A204.1 (cell line): Measurements from ENCODE around the gene GRM4.
"Not testable (repeated sequence)": the region's sequence is repeated elsewhere in the genome, so short reads cannot be mapped to it uniquely, and the experiment has no call there.

Source experiments
- FAIRE-seq: peaks from 2 replicates; lab custom pipeline; 2012; peaks lifted over from hg19 to GRCh38; lab: Jason Lieb, UNC

The GRM4 gene

DNA sequence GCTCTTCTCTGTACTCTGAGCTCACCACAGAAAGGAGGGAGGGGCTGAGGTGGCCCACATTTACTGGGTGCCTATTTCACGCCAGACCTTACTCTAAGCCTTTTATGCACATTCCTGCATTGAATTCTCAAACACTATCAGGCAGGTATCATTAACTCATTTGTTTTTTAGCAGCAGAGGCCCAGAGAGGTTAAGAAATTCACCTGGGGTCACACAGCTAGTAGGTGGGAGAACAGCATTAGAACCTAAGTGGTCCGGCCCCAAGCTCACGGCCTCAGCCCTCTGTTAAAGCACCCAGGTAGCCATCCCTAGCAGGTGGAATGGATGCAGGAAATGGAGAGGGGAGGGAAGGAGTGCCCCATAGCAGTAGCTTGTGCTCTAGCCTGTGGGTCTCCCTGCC is 84.5 kb downstream of the GRM4 start:
- FAIRE-seq, result no peak

DNA sequence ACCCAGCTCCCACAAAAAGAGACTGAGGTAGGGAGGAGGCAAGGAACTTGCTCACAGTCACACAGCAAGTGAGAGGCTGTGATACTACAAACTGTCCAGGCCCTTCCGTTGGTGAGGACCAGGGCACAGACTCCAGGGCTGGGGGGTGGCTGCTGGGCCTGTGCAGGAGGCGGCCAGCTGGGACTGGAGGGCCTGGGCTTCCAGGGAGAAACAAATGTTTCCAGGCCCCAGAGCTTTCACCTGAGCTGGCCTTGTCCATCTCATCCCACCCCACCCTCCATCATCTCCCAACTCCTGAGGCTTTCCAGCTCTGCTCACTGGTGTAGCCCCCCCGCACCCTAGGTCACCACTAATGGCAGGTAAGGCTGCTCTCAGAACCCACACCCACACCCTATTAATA is 86.0 kb downstream of the GRM4 start:
- FAIRE-seq, result no peak

DNA sequence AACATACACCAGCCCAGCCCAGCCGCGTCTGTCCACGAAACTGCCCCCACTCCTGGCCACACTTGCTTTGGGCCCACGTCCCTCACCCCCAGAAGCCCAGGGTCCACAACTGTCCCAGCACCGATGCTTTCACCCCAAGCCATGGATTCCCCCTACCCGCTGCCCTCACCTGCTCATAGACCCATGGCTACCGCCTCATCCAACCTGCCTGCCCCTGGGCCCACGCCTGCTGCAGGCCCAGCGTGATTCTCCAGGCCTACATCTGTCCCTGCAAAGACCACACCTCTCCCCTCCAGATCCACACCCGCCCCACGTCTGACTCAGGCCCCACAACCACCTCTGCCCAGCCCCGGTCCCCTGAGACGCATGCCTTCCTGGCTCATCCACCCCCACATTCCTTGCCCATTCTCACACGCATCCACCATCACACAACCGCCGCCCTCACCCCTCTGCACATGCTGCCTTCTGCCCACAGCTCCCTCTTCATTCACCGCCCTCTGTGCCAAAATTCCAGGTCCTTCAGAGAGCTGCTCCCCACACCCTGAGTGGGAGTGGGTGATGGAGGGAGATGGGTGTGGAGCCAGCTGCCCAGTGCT is 86.7 kb downstream of the GRM4 start:
- no peak for FAIRE-seq

DNA sequence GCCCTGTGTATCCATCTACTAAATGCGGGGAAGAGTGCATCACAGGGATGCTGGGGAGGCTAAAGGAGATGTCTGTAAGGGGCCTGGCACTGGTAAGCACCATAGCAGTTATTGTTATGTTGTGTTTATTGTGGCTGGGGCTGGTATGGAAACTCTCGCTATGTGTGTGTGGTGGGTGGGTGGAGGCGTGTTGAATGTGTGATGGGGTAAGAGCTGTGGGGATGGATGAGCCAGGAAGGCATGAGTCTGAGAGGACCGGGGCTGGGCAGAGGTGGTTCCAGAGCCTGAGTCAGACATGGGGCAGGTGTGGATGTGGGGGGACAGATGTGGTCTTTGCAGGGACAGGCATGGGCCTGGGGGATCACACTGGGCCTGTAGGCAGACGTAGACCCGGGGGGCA is 88.1 kb downstream of the GRM4 start:
- FAIRE-seq, result no peak

DNA sequence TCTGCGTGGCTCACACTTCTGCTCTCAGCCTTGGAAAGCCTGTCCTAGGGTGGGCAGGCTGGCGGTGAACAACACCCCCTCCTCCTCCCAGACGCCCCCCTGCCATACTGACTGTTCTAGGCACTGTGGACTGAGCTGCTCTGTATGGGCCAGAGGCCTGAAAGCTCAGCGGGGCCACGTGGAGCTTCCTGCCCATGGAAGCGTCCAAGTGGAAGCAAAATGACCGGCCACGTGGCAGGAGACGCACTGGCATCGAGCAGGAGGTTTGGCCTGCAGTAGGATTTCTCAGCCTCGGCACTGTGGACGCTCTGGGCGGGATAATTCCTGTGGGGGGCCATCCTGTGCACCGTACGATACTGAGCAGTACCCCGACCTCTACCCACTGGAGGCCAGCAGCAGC is 88.7 kb downstream of the GRM4 start:
- FAIRE-seq, result no peak

DNA sequence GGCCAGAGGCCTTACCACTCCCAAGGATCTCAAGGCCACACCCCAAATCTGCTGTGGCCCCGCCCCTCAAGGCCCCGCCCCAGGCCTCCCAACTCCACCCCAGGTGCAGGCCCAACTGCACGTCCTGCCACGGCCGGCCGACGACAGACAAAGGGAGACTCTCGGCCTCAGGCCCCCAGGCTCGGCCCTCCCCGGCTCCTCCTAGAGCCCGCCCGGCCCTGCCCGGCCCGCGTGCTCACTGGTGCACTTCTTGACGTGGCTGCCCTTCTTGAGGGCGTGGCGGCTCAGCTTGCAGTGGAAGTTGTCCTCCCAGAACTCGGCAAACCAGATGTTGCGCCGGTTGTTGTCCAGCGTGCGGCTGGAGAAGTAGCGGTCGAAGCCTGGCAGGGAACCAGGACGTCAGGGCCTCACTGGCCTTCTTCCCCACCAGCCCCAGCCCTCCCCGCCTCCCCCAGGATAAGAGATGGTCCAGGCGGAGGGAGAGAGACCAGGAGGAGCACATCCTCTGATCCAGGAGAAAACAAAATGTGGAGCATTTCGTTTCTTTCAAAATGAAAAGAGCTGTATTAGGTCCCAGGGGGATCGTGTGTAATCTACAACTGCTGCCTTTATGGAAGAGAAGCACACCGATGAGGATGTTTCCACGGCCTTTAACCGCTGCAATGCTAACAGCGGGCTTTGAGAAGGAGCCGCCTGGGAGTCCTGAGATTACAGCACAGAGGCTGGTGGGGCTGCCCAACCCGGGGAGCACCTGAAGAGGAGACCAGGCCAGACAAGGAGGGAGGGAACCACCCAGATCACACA is 89.4 kb downstream of the GRM4 start:
- no peak for FAIRE-seq

DNA sequence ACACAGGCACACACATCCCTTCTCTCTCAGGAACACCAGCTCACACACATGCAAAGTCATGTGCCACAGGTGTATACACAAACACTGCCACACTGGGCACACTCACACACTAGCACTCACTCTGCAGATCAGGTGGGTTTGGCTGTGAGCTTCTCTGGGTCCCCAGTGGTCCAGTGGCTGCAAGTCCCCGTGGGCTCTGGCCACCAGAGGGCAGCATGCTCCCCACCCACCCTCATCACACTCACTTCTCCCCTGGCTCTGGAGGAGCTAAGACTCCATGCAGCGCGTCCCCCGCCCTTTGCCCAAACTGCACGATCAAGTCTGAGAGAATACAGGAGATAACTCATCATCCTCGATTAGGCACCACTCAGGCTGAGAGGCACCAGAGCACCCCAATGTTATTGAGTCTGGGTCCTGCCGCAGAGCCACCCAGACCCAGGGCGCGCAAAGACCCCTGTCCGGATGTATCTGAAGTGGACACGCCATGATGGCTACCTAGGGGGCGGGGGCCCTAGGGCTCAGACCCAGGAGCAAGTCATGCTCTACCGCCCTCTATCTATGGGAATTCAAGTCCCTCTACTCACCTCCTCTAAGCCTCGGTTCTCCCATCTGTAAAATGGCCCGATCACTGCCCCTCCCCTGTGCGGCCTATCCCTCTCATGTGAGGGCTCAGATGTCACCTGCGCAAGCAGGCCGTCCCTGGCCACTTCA is 90.5 kb downstream of the GRM4 start:
- no peak for FAIRE-seq

DNA sequence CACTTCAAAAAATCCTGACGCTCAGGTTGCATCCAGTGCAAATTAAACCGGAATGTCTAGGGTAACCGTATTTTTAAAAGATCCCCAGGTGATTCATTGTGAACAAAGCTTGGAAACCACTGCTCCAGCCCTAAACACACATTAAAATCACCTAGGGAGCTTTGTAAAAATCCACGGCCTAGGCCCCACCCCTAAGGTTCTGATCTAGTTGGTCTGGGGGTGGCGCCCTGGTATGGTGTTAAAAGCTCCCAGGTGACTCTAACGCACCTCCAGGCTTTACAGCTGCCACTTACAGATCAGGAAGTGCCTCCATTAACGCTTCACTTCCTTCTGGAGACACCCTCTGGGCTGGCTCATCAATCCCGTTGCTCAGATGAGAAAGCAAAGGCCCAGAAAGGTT is 92.2 kb downstream of the GRM4 start:
- FAIRE-seq, result no peak

DNA sequence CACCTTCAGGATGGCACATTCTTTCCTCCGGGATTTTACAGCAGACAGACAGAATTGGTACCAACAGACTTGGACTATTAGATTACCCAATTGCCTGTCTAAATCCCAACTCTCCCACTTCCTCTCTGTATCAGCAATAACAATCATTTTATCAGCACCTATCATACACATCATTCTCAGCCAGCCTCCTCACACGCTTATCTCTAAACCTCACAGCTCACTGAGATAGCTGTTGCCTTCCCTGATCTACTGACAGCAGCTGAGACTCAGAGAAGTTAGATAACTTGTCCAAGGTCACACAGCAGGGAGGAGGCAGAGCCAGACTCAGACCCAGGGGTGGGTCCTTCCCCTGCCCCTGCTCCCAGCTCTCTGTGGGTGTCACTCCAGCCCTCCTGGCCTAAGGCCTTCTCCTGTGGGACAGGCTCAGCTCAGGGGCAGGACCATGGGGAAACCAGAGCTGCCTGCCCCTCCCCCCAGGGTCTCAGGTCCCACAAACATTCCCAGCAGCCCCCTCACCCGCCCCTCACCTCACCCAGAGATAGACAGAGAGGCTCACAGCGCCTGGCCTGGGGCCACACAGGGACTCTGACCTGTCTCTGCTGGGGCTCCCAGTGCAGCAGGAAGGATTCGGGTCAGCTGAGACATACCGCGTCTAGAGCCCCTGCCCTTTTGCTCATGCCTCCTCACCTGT is 92.8 kb downstream of the GRM4 start:
- FAIRE-seq, result no peak

DNA sequence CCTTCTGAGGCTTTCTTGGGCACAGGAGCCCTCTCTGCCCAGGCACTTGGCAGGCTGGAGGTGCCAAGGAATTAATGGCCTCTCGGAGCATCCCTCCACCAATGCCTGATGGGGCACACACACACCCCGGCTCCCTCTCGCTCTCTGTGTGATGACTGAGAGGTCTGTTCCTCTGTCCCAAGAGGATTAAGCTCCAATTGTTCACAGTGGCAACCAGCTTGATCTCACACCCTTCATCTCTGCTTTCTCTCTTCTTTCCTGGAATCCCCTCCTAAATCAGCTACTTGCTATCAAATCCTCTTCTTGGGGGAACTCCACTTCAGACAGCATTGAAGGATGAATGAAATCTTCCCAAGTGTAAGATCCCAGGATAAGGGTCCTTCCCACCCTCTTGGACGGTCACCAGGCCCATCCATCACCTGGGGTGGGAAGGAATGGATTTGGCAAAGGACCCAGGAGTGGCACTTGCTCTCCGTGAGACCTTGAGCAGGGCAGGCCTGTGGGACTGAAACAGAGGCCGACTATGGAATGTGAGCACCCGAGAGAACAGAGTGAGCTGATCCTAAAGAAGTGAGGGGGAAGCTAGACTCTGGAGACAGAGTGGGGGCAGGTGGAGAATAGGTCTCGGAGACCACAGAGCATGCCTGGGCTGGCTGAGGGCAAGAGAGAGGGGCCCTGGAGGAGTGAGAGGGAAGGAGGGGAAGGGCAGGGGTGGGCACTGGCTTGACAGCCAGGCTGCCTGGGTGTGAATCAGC is 93.6 kb downstream of the GRM4 start:
- FAIRE-seq, result no peak

DNA sequence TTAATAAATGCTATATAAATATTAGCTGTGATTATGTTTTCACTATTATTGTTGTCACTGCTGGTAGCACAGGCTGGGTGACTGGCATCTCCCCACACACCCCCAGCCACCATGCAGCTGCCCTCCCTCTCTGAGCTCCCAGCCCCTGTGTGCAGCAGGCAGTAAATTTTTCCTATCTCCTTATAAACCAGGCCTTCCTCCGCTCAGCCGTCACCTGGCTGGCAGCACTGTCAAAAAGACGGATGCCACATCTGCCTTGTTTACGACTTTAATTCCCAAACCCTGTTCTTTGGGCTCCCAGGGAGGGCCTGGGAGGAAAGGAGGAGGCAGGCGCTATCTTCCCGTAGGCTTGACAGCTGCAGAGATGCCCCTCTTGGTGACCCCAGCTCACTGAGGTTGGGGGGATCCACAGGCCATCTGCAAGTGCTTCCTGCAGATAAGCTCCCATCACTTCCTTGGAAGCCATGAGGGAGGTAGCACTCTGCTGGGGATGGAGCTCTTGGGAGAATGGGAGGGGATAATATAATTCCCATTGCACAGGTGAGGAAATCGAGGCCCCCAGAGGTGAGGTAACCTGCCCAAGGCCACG is 94.5 kb downstream of the GRM4 start:
- no peak for FAIRE-seq

DNA sequence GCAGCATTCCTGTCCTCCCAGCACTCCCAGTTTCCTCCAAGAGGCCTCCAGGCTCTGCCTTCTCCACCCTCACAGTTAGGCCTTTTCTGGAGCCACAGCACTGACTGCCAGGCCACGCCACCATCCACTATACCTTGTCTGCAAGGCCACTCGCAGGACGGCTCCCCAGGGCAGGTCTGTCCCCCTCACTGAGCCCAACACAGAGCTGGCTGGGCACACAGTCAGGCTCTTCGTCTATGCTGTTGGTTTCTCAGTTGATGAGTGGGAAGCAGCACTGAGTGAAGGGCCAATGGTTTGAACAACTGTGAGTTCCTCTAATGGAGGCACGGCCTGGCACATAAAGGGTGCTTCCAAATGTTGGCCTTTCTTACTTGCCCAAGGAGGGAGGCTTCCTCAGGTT is 95.2 kb downstream of the GRM4 start:
- FAIRE-seq, result no peak

DNA sequence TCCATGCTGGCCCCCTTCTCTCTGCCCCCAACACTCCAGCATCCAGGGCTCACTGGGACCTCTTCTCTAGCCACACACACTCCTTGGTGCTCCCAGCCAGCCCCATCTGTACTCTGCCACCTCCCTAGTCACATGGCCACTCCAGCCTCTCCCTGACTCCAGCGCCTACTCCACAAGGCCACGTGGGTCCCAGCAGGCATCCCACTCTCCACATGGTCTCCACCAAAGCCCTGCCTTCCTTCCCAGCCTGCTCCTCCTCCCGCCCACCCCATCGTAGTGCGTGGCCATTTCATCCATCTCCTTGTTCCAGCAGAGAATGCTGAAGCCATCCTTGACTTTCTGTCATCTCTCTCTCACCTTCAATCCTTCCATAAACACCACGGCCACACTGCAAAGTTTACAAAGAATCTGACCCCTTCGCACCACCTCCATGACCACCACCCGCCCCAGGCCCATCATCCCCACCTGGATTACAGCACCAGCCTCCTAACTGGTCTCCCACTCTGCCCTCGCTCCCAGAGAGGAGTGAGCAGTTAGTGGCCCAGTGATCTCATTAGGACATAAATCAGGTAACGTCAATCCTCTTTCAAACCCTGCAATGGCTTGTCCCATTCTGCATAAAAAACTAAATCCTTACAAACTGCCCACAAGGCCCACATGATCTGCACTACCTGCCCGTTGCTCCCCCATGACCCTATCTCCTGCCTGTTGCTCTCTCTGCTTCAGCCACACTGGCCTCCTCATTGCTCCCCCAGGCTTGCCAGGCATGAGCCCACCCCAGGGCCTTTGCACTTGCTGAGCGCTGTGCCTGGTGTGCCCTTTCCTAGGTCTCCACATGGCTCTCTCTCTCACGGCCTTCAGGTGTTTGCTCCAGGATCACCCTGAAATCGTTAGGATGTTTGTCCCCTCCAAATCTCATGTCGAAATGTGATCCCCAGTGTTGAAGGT is 96.2 kb downstream of the GRM4 start:
- no peak for FAIRE-seq

DNA sequence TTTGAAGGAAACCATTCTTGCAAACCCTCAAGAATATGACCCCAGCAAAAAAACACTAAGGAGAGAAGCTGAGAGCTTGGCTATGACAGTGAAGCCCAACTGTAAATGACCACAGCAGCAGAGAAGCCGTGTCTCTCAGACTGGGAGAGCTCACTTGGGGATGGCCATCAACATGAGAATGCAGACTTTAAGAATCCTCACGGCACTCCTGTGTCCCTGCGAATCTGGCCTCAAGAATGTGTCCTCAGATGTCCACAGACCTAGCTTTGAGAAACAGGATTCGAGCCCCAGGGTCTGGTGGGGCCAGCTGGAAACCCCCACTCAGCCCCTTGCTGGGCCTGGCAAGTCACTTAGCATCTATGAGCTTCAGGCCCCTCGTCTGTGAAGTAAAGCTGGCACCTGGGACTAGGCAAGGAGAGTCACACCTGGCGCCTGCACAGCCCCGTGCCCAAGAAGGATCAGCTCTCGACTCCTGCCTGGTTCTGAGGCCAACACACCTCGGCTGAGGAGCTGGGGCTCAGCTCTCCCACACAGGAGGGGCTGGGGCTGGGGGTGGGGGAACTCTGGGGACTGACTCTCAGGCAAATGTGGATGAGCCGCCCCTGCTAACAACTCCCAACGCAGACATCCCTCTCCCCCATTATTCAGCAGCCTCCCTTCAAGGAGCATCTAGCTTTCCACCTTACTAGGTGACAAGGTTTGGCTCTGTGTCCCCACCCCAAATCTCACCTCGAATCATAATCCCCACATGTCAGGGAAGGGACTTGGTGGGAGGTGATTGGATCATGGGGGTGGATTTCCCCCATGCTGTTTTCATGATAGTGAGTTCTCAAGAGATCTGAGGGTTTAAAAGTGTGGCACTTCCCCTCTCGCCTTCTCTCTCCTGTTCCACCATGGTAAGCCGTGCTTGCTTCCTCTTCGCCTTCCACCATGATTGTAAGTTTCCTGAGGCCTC is 97.7 kb downstream of the GRM4 start:
- no peak for FAIRE-seq

DNA sequence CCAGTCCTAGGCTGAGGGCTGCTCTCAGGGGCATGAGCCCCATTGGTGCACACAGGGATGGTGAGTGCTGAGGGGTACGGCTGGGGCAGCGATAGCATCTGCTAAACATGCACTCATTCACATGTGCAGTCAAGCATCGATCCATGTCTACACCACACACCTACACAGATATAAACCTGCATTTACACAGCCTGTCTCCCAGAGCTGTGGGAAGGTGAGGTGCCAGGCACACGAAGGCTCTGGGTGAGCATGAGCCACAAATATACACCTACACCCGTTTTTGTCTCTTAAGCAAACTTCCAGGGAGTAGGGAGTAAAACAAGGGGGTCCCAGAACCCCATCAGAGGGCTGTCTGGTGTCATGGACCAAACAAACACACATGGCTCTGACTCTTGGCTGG is 99.3 kb downstream of the GRM4 start:
- FAIRE-seq, result no peak

DNA sequence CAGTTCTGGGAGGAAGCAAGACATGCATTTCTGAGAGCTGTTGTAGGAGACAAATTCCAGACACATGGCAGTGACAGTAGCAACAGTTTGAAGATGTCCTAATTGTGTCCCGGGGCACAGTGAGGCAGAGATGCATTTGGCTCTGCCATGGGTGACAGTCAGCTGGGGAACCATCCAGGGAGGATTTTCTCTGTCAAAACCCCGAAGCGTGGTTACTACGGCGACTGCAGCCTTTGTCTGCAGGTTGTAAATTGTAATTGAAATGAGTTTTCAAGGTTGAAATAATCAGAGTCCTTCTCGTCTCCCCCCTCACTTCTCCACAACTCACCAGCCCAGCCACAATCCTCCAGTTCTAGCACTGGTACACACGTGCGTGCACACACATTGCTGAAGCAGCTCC is 100.1 kb downstream of the GRM4 start:
- FAIRE-seq, result no peak

DNA sequence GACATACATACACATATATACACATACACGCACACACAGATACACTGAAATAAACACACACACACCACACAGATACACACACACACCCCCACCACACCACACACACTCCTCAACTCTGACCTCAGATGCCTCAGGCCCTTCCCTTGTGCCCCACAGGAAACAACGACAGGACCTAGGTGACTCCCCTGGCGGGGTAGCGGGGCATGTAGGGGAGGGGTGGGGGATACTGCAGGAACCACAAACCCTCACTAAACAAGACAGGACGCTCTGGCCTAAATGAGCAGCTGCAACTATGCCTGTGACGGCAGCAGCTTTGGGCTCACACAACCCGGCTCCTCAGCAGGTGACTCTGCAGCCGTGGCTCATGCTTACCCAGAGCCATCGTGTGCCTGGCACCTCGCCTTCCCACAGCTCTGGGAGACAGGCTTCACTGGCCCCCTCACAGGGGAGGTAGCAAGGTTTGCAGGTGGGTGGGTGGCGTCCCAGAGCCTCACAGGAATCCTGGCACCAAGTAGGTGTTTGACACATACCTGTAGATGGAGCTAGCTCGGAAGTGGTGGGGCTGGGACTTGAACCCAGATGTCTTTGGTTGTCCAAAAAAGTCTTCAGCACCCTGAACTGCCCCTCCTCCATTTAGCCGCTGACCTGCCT is 100.8 kb downstream of the GRM4 start:
- FAIRE-seq, result no peak

DNA sequence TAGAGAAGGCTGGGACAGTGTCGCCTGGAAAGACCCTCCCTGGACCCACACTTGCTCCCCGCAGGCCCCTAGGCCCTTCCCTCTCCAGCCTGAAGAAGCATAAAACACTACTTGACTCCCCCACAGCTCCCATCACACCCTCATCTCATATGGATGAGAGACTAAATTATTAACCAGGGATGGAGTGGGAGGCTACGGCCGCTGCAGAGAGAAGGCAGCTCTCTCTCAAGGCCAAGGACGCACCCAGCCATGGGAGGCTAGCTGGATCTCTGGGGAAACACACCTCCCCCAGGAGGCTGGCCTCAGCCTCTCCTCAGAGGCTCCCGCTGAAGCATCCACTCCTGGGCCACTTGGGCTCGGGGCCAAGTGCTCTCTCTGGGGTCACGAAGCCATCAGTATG is 102.5 kb downstream of the GRM4 start:
- no peak for FAIRE-seq

DNA sequence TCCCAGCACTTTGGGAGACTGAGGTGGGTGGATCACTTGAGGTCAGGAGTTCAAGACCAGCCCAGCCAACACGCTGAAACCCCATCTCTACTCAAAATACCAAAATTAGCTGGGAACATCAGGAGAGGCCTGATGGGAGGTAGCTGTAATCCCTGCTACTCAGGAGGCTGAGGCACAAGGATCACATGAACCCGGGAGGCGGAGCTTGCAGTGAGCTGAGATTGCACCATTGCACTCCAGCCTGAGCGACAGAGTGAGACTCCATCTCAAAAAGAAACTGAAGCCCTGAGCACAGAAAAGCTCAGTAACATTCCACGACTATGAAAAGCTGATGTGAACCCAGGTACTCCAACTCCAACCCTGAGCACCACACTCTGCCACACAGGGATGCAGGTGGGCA is 103.9 kb downstream of the GRM4 start:
- FAIRE-seq, result not testable (repeated sequence)
